ENCODE measurements around the gene COLEC11.

The COLEC11 gene

GRCh38 chr2:3639653-3640052 lies 44.7 kb downstream of the COLEC11 start:
- no peak for DNase-seq

- no peak for DNase-seq
These were observed 46.3 kb downstream of the COLEC11 start for GRCh38 chr2:3641181-3641580.

GRCh38 chr2:3641841-3642421 lies 47.0 kb downstream of the COLEC11 start:
- no peak for DNase-seq

DNA sequence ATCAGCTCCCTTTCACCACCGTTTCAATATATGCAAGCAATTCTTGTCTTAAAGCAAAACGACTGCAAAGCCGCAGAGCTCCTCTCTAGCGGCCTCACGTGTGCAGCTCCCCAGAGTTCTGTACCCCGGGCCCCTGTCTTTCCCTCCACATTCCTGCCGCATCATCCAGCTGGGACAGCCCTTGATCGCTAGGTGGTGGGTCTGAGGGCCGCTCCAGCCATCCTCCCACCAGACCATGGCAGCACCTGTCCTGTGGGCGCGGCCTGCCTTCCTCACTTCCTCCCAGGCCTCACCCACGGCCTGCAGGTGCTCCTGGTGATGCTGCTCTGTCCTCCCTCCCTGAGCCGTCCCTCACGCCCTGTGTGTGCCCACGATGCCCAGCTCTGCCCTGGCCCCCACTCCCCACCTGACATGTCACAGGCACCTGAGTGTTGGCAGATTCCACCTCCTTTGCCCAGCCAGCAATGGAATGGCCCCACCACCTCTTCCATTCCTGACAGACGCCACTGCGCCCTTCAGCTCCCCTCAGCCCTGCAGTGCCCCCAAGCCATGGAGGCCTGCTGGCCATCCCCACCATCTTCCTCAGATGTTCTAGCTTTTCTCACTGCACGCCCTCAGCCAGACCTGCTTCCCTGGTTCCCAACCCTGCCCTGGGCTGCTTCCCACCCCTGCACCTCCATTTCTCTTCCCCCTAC lies 47.8 kb downstream of the COLEC11 start:
- DNase-seq, result no peak

GRCh38 chr2:3643371-3644245 lies 48.7 kb downstream of the COLEC11 start:
- DNase-seq, result no peak

DNA sequence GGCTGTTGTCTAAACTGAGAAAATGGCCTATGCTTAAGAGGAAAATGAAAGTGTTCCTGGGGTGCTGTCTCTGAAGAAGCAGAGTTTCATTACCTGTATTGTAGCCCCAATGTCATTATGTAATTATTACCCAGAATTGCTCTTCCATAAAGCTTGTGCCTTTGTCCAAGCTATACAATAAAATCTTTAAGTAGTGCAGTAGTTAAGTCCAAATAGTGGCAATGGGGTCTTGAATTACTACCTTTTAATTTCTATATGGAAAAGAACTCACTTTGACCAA lies 49.3 kb downstream of the COLEC11 start:
- no peak for DNase-seq

DNA sequence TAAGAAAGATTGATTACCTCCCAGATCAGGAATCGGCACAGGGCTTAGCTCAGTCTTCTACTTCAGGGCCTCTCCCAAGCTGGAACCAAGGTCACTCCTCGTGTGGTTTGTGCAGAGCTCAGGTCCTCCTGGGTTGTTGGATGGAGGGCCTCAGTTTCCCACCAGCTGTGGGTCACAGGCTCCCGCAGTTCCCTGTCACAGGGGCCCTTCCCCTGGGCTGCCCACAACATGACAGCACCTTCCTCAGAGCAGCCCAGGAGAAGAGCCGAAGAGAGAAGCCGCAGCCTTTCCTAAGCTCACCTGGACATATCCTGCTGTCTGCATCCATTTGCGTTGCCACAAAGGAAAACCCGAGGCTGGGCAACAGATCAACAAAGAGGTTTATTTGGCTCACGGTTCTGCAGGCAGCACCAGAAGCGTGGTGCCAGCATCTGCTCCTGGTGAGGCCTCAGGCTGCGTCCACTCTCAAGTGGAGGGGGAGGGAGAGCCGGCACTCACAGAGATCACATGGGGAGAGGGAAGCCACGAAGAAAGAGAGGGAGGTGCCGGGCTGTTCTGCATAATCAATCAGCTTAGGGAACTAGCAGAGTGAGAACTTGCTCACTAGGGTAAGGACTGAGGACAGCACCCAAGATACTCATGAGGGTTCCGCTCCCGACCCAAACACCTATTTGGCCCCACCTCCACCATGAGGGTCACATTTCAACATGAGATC lies 50.1 kb downstream of the COLEC11 start:
- DNase-seq, result no peak

- DNase-seq, result no peak
These were observed 51.0 kb downstream of the COLEC11 start for GRCh38 chr2:3645745-3646389.

- DNase-seq, result no peak
These were observed 51.5 kb downstream of the COLEC11 start for GRCh38 chr2:3646446-3646845.

DNA sequence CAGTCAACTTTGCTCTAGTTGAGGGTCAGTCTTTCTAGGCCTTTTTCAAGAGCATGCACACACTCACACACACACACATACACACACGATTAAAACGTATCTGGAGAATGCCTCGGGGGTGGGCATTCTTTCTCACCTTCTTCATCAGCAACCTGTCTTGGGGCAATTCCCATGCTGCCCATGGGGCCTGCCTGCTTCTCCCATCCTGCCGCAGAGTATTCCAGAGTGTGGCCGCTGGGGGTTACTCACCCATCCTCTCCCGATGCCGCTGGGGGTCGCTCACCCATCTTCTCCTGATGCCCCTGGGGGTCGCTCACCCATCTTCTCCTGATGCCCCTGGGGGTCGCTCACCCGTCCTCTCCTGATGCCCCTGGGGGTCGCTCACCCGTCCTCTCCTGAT lies 52.3 kb downstream of the COLEC11 start:
- DNase-seq, result no peak

- DNase-seq, result no peak
These were observed 53.1 kb downstream of the COLEC11 start for GRCh38 chr2:3647831-3648651.

DNA sequence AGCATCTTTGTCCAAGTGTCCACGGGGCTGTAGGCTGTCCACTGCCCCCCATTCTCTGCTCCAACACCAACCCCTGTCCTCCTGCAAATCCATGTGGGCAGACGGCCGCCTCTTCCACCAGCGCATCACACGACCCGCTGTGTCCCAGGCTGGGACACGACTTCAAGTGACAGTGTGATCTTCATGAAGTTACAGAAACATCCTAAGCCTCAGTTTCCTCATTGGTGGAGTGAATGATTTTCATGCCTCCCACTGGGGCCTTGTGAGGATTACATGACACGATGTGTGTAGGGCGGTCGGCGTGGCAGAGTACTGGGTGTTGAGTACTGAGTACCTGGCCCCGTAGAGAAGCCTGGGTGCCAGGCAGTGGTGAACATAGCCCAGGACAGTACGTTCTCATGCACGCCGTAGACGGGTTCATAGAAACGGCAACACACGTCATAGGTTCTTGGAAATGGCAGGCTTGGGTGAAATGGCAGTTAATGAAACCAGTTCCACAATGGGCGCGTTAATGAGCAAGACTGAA lies 53.8 kb downstream of the COLEC11 start:
- no peak for DNase-seq

GRCh38 chr2:3649581-3649980 lies 54.7 kb downstream of the COLEC11 start:
- no peak for DNase-seq

DNA sequence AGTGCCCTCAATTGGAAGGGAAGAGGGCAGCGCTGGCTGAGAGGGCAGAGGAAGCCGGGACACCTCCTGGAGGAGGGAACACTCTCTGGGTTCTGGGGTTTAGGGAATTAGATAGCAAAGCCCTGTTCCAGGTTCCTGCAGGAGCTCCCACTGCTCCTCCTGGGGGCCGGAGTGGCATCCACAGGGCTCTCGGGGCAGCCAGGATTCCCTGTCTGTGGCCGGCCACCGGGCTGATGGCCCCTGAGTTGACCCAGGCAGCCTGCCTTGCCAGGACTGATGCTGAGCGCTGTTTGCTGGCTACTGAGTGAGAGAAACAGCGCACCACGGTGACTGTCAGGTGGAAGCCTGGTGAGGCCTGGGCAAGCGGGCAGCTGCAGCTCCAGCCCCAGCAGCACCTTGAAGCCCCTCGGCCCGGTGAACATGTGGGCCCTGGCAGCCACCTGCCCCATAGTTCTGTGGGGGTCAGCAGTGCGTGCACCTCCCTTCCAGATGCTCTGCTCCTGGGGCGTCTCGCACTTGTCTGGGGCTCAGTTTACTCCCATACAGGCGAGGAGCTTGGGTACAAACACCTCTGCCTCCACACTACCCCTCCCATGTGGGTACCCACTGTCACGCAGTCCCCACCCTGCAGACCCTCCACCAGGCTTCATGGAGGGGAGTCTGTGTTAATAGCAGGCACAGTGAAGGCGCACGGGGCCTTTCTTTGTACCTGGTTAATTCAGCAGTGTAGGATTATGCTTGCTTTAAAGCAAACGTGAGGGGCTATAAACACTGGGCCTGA lies 55.4 kb downstream of the COLEC11 start:
- DNase-seq, result no peak

GRCh38 chr2:3651691-3652648 lies 57.1 kb downstream of the COLEC11 start:
- peak; percentile 95 for DNase-seq

DNA sequence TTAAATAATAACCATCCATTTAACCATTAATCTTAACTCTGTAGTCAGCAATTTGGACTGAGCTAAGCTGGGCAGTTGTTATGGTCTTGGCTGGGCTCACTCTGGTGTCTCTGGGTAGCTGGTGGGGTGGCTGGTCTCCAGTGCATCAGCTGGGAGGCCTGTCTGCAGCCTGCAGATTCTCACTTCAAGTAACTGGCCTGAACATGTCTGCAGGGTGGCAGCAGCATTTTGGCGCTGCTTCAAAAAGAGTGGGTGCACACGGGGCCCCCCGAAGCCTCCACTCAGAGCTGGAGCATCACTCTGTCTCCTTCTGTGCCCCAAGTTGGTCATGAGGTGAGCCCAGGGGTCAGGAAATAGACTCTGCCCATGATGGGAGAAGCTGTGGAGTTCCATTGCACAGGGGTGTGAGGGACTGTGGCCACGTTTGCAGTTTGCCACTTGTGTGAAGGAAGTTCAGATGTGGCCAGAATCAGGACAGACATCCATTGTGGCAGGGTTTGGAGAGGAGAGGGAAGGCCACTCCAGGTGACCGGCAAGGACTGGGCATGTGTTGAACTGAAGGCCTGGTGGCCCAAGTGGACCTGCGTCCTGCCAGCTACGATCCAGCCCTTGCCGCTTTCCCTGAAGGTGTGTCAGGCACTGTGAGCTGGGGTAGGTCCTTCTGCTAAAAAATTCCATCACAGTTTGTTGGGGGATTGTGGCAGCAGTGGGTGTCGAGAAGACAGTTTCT lies 58.1 kb downstream of the COLEC11 start:
- DNase-seq, result no peak

GRCh38 chr2:3654011-3654410 lies 59.1 kb downstream of the COLEC11 start:
- DNase-seq, result no peak

GRCh38 chr2:3654531-3655225 lies 59.8 kb downstream of the COLEC11 start:
- DNase-seq, result no peak
